ENCODE measurements around the gene ARHGEF6.

DNA sequence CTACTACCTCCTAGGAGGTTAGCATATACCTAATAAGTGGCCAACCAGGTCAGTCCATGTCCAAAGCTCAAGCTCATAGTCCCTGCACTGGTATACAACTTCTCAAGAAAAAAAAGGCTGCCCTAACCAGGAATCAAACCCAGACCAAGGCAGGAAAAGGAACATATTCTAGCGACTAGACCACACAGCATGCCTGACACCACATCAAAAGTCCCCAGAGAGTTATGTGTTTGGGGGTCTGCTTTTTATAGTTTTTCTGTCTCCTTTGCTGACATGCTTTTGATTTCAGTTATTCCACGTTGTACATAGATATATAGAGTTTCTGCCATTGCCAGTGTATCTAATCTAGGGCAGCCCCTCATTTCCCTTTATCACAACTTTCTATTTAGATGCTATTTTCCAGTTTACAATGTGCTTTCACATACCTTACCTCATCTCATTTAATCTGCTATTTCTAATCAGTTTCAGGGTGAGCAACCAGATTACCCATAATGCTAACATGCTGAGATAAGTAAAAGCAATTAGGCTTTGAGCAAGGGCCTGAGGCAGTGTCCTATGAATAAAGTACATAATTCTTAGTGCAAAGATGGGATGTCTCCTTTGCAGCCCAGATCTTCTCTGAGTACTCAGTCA, 17.8 kb downstream of the ARHGEF6 start:
- TF ChIP-seq ZNF263 (CRISPR knock-in tag; IDR thresholded peaks at IDR 0.05; ENCODE audit: low read depth) (no peak), SP1 (CRISPR knock-in tag; conservative IDR thresholded peaks at IDR 0.05) (no peak), SOX15 (CRISPR knock-in tag; IDR thresholded peaks at IDR 0.05) (no peak), PREB (CRISPR knock-in tag; IDR thresholded peaks at IDR 0.05; ENCODE audit: borderline replicate concordance) (no peak), HMGXB4 (CRISPR knock-in tag; IDR thresholded peaks at IDR 0.05) (no peak)
- TF ChIP-seq, protein P1, sequence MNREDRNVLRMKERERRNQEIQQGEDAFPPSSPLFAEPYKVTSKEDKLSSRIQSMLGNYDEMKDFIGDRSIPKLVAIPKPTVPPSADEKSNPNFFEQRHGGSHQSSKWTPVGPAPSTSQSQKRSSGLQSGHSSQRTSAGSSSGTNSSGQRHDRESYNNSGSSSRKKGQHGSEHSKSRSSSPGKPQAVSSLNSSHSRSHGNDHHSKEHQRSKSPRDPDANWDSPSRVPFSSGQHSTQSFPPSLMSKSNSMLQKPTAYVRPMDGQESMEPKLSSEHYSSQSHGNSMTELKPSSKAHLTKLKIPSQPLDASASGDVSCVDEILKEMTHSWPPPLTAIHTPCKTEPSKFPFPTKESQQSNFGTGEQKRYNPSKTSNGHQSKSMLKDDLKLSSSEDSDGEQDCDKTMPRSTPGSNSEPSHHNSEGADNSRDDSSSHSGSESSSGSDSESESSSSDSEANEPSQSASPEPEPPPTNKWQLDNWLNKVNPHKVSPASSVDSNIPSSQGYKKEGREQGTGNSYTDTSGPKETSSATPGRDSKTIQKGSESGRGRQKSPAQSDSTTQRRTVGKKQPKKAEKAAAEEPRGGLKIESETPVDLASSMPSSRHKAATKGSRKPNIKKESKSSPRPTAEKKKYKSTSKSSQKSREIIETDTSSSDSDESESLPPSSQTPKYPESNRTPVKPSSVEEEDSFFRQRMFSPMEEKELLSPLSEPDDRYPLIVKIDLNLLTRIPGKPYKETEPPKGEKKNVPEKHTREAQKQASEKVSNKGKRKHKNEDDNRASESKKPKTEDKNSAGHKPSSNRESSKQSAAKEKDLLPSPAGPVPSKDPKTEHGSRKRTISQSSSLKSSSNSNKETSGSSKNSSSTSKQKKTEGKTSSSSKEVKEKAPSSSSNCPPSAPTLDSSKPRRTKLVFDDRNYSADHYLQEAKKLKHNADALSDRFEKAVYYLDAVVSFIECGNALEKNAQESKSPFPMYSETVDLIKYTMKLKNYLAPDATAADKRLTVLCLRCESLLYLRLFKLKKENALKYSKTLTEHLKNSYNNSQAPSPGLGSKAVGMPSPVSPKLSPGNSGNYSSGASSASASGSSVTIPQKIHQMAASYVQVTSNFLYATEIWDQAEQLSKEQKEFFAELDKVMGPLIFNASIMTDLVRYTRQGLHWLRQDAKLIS (CRISPR knock-in tag; IDR thresholded peaks at IDR 0.05; ENCODE audit: borderline replicate concordance) = no peak

Measured in WTC11 (cell line).